NCI-H748 (cell line): ENCODE measurements around the gene BRMS1.
"Not testable (repeated sequence)": the region's sequence is repeated elsewhere in the genome, so short reads cannot be mapped to it uniquely, and the experiment has no call there.

Experiments
- DNase-seq: peaks from one replicate; lab custom pipeline; 2025; ENCODE audit not compliant: unreplicated experiment; lab: John Stamatoyannopoulos, UW

BRMS1 gene

GRCh38 chr11:66311965-66312548 is 32.8 kb downstream of the BRMS1 start:
- DNase-seq, result peak; percentile 96

GRCh38 chr11:66311470-66311964 is 33.4 kb downstream of the BRMS1 start:
- no peak for DNase-seq

- DNase-seq, result not testable (repeated sequence)
Measured at GRCh38 chr11:66310803-66311440, 34.0 kb downstream of the BRMS1 start.

GRCh38 chr11:66310324-66310723 is 34.6 kb downstream of the BRMS1 start:
- DNase-seq, result no peak

- no peak for DNase-seq
Measured at GRCh38 chr11:66309475-66309874, 35.4 kb downstream of the BRMS1 start.

- DNase-seq, result no peak
Measured at GRCh38 chr11:66302656-66303055, 42.2 kb downstream of the BRMS1 start.

- no peak for DNase-seq
Measured at GRCh38 chr11:66299186-66299585, 45.7 kb downstream of the BRMS1 start.

GRCh38 chr11:66297610-66298009 is 47.3 kb downstream of the BRMS1 start:
- no peak for DNase-seq

- DNase-seq, result no peak
Measured at GRCh38 chr11:66294626-66295620, 50.0 kb downstream of the BRMS1 start.

- no peak for DNase-seq
Measured at GRCh38 chr11:66293777-66294625, 50.9 kb downstream of the BRMS1 start.

GRCh38 chr11:66293352-66293751 is 51.6 kb downstream of the BRMS1 start:
- DNase-seq, result no peak

- peak; percentile 30 for DNase-seq
Measured at GRCh38 chr11:66292543-66293332, 52.2 kb downstream of the BRMS1 start.

GRCh38 chr11:66291706-66292542 is 53.0 kb downstream of the BRMS1 start, which contains the start of gene TMEM151A:
Gene TMEM151A (plus strand): TSS chr11:66291894. CDS start chr11:66292014, 120 bp downstream.
- DNase-seq, result peak; percentile 49

GRCh38 chr11:66291303-66291705 is 53.6 kb downstream of the BRMS1 start:
- no peak for DNase-seq

- no peak for DNase-seq
Measured at GRCh38 chr11:66290330-66290621, 54.6 kb downstream of the BRMS1 start.

- DNase-seq, result peak; percentile 33
Measured at GRCh38 chr11:66289548-66290329, 55.2 kb downstream of the BRMS1 start.

- DNase-seq, result peak; percentile 99
Measured at GRCh38 chr11:66288671-66289547, 56.0 kb downstream of the BRMS1 start, which contains the start of gene YIF1A. Gene YIF1A (minus strand): TSS chr11:66289143. CDS start chr11:66288985, 158 bp downstream.
